ENCODE results near the gene CDH13.

CDH13 gene

DNA sequence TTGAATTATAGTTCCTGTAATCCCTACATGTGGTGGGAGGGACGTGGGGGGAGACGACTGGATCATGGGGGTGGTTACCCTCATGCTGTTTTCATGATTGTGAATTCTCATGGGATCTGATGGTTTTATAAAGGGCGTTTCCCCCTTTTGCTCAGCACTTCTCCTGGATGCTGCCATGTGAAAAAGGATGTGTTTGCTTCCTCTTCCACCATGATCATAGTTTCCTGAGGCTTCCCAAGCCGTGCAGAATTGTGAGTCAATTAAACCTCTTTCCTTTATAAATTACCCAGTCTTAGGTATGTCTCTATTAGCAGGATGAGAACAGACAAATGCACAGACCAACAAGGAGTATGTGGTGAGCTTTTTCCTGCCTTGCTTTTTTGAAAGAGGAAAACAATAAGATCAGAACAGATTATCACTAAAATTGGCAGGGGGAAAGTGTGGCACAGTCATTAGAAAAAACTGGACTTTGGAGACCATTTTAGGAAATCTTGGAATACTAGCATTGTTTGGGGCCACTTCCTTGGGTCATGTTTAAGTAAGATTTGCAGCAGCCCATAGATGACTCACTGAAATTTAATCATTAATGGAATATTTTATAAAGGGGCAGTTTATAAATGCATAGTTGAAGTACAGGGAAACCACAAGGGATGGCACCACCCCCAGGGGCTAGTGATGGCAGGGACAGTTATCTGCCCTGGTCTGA is 352.8 kb downstream of the CDH13 start:
- Histone ChIP-seq H3K27ac (ENCODE audit: low read length) (no peak overlapping the region), H4K20me1 (ENCODE audit: insufficient read depth, low read length) (no peaks in the 10 kb centered on the region), H3K36me3 (replicated peaks; ENCODE audit: low read depth, low read length) (no peaks in the 10 kb centered on the region), H3K4me3 (ENCODE audit: low read length) (no peak overlapping the region), H2AFZ (ENCODE audit: low read depth, low read length) (no peak overlapping the region), H3K9ac (ENCODE audit: low read length) (no peak overlapping the region), H3K9me3 (ENCODE audit: insufficient read depth, low read length) (no peaks in the 10 kb centered on the region), H3K4me2 (ENCODE audit: low read length) (no peak overlapping the region), H3K27me3 (ENCODE audit: low read depth, low read length) (no peaks in the 10 kb centered on the region), H3K79me2 (ENCODE audit: low read length) (no peaks in the 10 kb centered on the region), H3K4me1 (ENCODE audit: low read length) (no peaks in the 10 kb centered on the region)
- TF ChIP-seq, protein P1, sequence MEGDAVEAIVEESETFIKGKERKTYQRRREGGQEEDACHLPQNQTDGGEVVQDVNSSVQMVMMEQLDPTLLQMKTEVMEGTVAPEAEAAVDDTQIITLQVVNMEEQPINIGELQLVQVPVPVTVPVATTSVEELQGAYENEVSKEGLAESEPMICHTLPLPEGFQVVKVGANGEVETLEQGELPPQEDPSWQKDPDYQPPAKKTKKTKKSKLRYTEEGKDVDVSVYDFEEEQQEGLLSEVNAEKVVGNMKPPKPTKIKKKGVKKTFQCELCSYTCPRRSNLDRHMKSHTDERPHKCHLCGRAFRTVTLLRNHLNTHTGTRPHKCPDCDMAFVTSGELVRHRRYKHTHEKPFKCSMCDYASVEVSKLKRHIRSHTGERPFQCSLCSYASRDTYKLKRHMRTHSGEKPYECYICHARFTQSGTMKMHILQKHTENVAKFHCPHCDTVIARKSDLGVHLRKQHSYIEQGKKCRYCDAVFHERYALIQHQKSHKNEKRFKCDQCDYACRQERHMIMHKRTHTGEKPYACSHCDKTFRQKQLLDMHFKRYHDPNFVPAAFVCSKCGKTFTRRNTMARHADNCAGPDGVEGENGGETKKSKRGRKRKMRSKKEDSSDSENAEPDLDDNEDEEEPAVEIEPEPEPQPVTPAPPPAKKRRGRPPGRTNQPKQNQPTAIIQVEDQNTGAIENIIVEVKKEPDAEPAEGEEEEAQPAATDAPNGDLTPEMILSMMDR (IDR thresholded peaks at IDR 0.05; ENCODE audit: low read depth, low read length), result no peak
- TF ChIP-seq EZH2phosphoT487 (IDR thresholded peaks at IDR 0.05; ENCODE audit: low read depth), result no peak

DNA sequence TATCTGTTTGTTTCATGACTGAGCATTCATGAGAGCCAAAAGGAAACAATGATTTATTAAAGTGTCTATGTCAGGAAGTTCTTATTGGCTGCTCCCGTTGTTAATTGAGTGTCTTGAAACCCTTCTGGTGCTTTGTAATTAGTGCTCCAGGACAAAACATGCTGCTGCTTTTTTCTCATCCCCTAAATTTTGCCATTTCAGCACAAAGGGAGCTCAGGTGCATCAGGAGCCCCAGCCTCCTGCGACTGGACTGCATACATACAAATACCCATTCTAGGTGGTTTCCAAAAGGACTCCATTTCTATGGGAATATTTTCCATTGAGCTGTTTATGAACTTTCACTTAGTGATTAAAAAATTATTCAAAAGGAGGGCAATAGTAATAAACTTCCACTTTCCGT is 354.0 kb downstream of the CDH13 start:
- H3K4me1 ChIP-seq (ENCODE audit: low read length), result no peaks in the 10 kb centered on the region
- no peaks in the 10 kb centered on the region for H3K79me2 ChIP-seq (ENCODE audit: low read length)
- H3K9ac ChIP-seq (ENCODE audit: low read length), result no peak overlapping the region
- no peak overlapping the region for H3K4me2 ChIP-seq (ENCODE audit: low read length)
- H3K9me3 ChIP-seq (ENCODE audit: insufficient read depth, low read length), result no peaks in the 10 kb centered on the region
- H2AFZ ChIP-seq (ENCODE audit: low read depth, low read length), result no peak overlapping the region
- H3K27ac ChIP-seq (ENCODE audit: low read length), result no peak overlapping the region
- no peak for TF ChIP-seq EZH2phosphoT487 (IDR thresholded peaks at IDR 0.05; ENCODE audit: low read depth)
- H4K20me1 ChIP-seq (ENCODE audit: insufficient read depth, low read length), result no peaks in the 10 kb centered on the region
- H3K27me3 ChIP-seq (ENCODE audit: low read depth, low read length), result no peaks in the 10 kb centered on the region
- H3K4me3 ChIP-seq (ENCODE audit: low read length), result no peak overlapping the region
- no peaks in the 10 kb centered on the region for H3K36me3 ChIP-seq (replicated peaks; ENCODE audit: low read depth, low read length)

DNA sequence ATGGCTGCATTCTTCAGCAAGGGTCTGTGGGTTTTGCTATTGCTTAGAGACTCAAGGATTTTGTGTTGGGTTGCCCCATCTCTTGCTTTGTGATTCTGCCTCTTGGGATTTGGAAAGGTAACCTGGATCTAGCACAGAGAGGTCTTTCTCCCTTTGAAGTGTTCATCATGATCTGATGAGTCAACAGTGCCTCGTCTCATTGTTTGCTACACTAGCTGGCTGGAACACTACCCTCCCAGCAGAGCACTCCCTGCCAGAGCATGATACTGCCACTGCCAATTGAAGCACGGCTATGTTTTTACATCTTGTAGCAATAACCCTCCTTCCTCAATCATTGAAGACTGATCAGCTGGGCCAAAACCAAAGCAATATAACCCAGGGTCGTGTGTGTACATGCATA is 361.0 kb downstream of the CDH13 start:
- H3K36me3 ChIP-seq (replicated peaks; ENCODE audit: low read depth, low read length), result no peaks in the 10 kb centered on the region
- TF ChIP-seq, protein P1 (IDR thresholded peaks at IDR 0.05; ENCODE audit: low read depth, low read length), result no peak
- no peak for TF ChIP-seq EZH2phosphoT487 (IDR thresholded peaks at IDR 0.05; ENCODE audit: low read depth)
- H3K27ac ChIP-seq (ENCODE audit: low read length), result no peak overlapping the region
- no peaks in the 10 kb centered on the region for H3K27me3 ChIP-seq (ENCODE audit: low read depth, low read length)
- H3K79me2 ChIP-seq (ENCODE audit: low read length), result no peaks in the 10 kb centered on the region
- H3K9me3 ChIP-seq (ENCODE audit: insufficient read depth, low read length), result no peaks in the 10 kb centered on the region
- no peak overlapping the region for H3K4me3 ChIP-seq (ENCODE audit: low read length)
- no peaks in the 10 kb centered on the region for H4K20me1 ChIP-seq (ENCODE audit: insufficient read depth, low read length)
- H2AFZ ChIP-seq (ENCODE audit: low read depth, low read length), result no peak overlapping the region
- H3K9ac ChIP-seq (ENCODE audit: low read length), result no peak overlapping the region
- H3K4me1 ChIP-seq (ENCODE audit: low read length), result no peaks in the 10 kb centered on the region
- H3K4me2 ChIP-seq (ENCODE audit: low read length), result no peak overlapping the region

DNA sequence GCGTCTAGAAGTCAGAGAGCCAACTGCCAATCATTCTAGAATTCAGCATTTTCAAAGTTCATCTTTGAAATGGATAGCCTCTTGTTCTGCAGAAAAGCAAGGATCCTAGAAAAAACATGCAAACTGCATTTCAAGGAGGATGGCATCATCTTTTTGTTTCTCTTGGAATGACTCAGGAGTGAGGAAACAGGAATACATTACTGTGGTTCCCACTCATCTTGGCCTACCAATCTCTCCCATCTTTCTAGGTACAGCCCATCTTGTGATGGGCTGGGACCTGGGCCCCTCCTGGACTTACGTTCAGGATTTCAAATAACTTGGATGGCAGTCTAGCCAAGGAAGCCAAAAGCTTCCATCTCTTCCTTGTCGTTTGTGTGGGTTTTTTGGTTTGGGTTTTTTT is 363.4 kb downstream of the CDH13 start:
- no peaks in the 10 kb centered on the region for H4K20me1 ChIP-seq (ENCODE audit: insufficient read depth, low read length)
- no peak overlapping the region for H3K9ac ChIP-seq (ENCODE audit: low read length)
- H3K36me3 ChIP-seq (replicated peaks; ENCODE audit: low read depth, low read length), result no peaks in the 10 kb centered on the region
- H3K4me2 ChIP-seq (ENCODE audit: low read length), result no peak overlapping the region
- TF ChIP-seq, protein P1 (IDR thresholded peaks at IDR 0.05; ENCODE audit: low read depth, low read length), result no peak
- TF ChIP-seq EZH2phosphoT487 (IDR thresholded peaks at IDR 0.05; ENCODE audit: low read depth), result no peak
- H3K27ac ChIP-seq (ENCODE audit: low read length), result no peak overlapping the region
- no peaks in the 10 kb centered on the region for H3K27me3 ChIP-seq (ENCODE audit: low read depth, low read length)
- H3K9me3 ChIP-seq (ENCODE audit: insufficient read depth, low read length), result no peaks in the 10 kb centered on the region
- H3K4me3 ChIP-seq (ENCODE audit: low read length), result no peak overlapping the region
- no peaks in the 10 kb centered on the region for H3K79me2 ChIP-seq (ENCODE audit: low read length)
- no peaks in the 10 kb centered on the region for H3K4me1 ChIP-seq (ENCODE audit: low read length)
- H2AFZ ChIP-seq (ENCODE audit: low read depth, low read length), result no peak overlapping the region

Data from OCI-LY3 (cell line).